IPS DF 4.7 (cell line): ENCODE results near the gene WDR7.
A peak's percentile ranks its signal among the peaks of the same experiment; 100 is the strongest.

ENCODE experiments used
- DNase-seq: peaks from one replicate; pipeline ENCODE4 v3.0.0-alpha.2; 2013; ENCODE audit warnings: low spot score; ENCODE audit errors: extremely low read depth

Gene WDR7

DNA sequence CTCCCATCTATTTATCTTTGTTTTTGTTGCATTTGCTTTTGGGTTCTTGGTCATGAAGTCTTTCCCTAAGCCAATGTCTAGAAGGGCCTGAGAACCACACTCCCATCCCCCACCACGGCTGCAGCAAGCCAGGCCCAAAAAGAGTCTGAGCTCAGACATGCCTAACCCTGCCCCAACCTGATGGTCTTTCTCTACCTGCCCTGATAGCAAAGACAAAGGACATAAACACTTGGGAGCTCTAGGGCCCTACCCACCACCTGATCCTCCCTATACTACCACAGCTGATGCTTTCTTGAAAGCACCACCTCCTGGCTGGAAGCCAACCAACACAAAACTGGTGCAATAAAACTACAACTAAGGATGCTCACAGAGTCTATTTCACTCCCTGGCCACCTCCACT lies 233.4 kb downstream of the WDR7 start:
- DNase-seq: no peak

DNA sequence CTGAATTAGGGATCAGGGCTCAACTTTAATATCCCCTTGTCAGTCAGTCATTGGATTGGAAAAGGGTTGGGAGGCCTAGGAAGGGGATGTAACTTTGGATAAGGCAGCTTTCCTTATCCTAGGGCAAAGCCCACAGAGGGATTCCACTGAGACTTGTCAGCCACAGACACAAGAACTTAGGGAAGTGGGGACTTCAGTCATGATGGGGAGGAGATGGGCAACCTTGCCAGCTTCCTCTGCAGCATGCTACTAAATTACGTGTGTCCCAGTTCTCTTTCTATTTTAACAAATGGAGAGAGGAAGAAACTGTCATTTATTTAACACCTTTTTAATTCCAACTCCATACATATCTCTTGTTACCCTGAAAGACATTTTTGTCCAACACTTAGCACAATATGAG lies 237.8 kb downstream of the WDR7 start:
- DNase-seq: no peak

DNA sequence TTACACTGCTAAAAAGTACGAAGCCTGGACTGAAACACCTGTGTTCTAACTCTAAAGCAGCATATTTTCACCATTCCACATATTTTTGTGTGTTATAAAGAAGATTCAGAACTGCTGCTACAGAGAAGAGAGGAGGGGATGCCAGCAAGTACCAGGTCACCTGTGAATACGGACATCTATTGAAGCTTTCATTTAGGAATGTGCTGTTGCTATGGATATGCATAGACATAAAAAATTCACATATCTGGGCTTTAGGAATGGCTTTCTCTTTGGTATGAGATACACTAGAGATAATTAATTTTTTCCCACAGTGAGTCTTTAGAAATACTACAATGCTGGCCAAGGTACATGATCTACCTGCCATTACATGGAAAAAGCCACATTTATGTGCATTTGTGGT lies 238.5 kb downstream of the WDR7 start:
- DNase-seq: no peak

DNA sequence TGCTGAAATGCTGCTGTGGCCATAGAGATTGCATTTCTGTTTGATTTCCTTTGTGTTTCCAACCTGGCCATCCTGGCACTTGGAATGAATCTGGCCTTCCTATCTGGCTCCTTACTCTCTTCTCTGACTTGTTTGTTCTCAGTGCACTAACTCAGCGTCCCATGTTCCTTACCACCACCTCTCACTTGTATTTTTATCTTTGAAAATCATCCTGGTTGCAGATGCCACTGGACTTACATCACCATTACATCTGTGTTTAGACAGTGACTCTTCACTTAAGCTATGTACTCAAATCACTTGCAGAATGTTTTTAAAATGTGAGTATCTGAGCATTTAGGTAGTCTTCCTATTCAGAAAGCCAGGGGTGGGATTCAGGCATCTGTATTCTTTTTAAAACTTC lies 239.5 kb downstream of the WDR7 start:
- no peak for DNase-seq

DNA sequence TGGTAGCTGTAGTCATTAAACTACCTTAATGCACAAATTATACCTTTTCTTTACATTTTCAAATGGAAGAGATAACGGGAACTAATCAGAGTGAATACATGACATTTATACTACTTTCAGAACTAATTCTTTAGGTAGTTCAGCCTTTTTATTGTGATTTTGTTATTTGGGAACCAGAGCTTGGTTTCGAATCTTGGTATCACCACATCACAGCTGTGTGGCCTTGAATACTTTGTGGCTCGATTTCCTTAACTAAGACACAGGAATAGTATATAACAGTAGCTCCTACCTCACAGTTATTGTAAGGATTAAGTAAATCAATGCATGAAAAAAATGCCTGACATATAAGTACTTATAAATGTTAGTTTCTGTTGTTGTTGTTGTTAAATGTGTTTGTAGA lies 240.0 kb downstream of the WDR7 start:
- DNase-seq: no peak

DNA sequence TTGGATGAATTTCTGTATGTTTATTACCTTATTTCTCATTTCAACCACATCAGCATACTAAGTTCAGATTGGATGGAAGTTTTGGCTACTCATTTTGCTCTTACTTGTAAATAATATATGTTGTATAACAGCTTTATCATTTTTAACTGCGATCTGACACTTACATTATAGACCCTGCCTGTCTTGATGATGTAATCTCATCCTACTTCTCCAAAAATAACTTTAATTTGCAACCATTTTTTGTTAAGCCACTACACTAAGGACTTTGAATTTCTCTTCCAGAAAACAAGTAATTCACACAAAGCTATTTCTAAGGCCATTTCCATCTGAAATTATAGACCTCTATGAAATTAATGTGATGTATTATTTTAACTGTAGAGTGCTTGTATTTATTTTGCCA lies 240.7 kb downstream of the WDR7 start:
- DNase-seq: no peak

DNA sequence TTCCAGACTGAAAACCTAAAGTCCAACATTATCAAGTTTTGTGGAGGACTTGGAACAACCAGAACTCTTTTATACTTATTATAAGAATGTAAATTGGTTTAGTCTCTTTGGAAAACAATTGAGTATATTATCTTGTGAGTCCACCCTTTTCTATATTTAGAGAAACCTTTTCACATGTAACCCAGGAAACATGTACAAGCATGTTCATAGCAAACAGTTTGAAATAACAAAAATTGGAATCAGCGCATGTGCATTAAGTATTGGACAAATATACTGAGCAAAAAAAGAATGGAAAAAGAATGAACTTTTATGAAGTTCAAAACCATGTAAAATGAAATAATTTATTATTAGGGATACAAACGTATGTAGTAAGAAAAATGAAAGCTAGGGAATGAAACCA lies 246.0 kb downstream of the WDR7 start:
- DNase-seq: no peak

DNA sequence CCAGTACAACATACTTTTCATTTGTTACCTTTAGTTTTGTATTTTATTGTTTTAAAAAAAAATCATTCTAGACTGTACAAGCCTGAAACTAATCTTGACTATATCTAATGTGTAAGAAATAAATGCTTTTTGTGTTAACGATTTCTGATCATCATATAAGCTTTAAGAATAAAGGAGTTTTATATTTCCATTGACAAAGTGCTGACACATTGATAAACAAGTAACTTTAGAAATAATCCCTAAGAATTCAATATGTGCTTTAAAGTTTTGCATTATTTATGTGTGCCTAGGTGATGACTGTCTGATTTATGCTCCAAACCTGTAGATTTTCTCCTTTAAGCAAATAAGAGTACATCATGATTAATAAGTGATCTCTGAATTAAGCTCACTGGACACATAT lies 248.5 kb downstream of the WDR7 start:
- DNase-seq: no peak

DNA sequence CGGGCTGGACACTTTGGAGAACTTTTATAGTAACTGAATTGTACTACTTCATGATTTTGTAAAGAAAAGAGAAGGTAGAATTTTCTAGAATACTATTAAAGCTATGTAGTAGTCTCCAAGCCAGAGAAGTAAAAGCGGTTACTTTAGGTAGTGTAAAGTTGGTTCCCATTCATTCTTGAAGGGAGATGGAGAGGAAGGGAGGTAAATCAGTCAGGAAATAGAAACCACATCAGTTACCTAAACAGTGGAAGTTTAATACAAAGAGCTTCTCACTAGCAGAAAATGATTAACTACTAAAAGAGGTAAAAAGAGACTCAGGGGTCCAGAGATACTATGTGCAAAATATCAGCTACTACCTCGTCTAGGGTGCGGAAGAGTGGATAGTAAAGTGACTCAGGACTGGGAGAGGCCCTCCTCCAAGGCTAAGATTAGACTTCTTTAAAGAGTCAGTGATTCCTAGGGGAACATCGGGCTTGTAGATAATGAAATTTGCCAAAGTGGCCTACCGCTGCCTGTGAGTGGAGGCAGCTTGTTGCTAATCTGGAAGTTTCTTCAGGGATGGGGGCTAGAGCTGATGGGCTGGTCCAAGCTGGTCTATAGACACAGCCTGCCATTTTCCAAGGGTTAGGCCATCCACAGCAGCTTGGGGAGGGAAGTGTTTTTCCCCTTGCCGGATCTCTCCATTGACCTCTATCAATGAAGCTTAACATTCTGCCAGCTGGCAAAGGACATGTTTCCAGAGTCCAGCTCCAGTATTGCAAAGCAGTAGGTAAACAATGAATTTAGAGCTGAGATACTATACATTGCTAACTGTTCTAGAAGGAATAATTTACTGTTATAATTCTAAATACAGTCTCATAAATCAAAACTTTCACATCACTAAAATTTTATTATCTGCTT lies 249.3 kb downstream of the WDR7 start:
- no peak for DNase-seq

DNA sequence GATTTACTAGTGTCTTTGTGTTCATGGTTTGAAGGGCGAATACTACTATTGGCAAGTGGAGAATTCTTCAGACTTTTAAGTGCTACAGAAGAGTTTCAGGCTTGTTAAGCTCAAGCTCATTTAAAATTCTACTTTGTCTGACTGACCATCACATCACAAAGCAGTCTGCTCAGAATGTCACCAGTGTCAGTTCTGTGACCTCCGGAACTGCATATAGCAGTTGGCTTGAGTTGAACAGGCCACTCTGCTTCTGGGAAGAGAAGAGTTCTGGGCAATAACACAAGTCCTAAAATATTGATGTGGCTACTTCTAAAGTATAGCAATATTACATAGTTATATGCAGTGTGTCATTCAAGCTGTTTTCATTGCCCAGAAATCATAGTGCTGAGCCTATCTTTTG lies 250.8 kb downstream of the WDR7 start:
- no peak for DNase-seq

DNA sequence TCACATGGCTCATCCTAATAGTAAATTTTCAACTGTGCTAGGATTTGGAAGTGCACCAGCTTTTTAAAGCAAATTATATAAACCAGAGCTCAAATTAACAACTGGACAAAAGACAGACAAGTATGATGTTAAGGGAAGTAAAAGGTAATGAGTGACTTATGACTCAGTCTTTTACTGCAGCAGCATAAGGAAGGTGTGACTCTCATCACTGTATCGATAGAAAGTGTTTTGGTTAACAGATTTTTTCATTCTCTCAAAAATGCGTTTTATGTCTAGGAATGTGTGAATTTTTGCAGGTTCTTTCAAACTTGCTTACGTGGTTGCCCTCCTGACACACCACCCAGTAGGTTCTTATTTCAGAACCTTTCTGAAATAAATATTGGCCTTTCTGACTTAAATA lies 251.5 kb downstream of the WDR7 start:
- DNase-seq: no peak

DNA sequence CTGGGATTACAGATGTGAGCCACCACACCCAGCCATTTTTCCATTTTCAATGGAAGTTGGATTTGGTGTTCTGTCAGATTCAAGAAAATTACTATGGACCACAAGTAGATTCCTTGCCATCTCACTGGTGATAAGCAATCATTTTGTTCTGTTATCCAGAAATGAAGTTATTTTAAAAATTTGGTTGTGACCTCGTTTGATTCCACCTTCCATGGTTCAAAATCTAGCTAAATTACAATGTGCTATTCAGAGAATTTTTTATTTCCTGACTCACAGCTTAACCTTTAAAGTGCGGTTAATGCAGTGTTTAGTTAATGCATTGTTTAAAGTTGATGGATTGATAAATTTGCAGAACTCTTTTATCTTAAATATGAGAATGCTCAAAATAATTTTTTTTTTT lies 252.5 kb downstream of the WDR7 start:
- DNase-seq: no peak

DNA sequence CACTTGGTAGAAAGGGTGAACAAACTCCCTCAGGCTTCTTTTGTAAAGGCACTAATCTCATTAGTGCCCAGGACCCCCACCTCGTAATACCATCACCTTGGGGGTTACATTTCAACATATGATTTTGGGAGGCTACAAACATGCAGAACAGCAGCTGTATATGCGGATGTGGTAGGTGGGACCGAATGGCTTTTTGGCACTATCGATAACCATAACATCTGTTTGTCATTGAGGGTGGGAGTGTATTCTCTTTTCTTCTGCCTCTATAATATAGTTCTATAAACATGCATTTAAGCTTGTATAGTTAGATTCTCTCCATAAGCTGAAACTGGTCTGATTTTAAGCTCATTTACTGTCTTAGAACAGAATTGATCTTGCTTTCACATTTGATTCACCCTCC lies 256.6 kb downstream of the WDR7 start:
- no peak for DNase-seq

DNA sequence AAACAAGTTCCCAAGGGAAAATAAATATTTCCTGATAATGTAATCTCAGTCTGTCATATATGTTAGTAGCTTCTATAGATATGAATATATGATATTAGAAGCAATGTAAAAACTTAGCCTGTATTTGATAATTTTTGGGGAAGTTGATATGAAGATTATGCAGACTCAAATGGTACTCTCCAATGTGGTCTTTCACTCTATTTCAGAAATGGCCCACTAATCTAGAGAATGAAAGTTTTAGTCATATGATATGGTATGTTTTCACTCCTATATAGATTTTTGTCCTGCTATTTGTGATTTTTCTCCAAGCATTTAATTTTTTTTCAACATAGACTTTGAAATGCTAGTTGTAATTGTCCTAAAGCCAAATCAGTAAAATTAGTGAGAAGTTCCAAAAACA lies 259.1 kb downstream of the WDR7 start:
- no peak for DNase-seq

DNA sequence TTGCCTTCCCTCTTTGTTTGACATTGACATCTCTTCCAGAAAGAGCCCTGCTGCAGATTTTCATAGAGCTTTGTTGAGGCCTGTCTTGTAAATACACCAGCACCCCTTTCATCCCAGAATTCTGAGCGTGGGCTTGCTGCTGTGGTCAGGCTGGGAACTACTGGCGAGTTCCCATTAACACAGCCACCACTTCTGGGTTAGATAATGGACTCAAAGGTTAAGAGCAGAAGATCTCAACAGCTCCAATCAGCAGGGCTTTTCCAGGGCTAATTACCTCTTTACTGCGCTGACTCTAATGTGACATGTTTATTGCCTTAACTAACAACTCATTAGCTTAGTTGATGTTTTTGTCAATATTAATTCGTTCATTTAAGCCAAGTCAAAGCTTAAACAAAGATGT lies 259.8 kb downstream of the WDR7 start:
- no peak for DNase-seq

DNA sequence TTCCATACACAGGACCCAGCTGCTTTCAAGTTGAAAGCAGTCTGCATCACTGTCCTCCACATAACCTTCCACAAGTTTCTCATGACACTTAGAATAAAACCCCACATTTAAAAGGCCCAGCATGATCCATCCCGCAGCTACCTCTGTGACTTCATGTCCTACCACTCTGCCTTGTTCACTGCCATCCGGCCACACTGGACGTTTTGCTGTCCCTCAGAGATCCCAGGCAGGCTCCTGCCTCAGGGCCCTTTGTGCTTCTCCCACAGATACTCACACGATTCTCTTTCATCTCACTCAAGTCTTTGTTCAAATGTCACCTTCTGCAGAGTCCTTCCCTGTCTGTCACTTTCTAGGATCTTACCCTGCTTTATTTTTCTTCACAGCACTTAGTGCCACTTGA lies 262.8 kb downstream of the WDR7 start:
- no peak for DNase-seq

DNA sequence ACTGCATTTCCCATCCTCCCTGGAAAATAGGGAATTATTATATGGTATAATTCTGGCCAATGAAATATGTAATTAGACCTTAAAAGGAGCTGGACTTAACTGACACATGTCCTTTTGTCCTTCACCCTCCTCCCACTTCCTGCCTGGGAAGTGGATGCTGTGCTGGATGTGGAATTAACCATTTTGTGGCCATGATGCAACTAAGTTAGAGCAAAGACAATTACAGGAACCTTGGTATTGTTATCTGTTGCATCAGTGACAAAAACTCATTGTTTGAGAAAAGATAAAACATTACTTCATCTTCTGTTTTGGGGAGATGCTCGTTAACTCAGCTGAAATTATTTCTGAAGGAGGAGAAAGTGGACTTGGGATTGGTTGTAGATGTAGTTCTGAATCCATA lies 268.0 kb downstream of the WDR7 start:
- peak; percentile 16 for DNase-seq

DNA sequence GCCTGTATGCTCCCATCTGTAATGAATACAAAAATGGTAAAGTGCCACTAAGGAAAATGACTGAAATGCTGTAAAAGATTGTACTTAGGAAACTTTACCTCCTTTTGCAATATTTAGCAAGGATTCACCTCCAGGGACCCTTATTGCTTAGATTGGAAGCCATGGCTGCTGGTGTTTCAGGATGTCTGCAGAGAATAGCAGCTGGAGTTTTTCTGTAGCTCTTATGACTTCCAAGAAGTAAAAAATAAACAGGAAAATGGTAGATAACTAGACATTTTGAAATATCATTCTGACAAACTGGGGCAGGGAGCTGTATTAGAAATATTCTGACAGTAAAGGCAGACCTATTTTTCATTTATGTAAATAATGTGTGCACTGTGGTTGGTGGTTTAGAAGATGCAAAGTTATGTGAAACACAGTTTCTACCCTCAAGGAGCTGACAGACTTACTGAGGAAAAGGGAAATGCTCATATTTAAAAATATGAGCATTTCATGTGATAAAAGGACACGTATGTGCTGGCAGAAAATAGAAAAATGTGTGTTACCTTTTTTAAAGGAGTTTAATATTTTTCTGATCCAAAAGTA lies 270.8 kb downstream of the WDR7 start:
- no peak for DNase-seq

DNA sequence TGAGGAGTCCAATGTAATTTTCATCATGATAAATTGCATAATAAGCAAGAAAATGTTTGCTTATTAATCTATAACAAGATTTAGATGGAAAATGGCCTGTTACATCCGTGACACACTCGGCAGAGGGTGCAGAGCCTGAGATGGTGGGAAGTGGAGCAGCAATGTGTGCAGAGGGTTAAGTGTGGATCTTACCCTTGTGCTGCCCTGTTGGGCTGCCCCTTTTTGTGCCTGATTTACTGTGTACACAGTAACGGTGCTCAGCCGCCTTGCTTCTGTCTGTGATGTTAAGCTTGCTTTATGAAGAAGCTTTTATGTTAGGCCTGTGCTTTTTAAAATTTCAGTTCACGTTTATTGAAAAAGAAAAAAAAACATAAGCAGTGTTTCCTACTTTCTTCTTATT lies 275.6 kb downstream of the WDR7 start:
- no peak for DNase-seq

DNA sequence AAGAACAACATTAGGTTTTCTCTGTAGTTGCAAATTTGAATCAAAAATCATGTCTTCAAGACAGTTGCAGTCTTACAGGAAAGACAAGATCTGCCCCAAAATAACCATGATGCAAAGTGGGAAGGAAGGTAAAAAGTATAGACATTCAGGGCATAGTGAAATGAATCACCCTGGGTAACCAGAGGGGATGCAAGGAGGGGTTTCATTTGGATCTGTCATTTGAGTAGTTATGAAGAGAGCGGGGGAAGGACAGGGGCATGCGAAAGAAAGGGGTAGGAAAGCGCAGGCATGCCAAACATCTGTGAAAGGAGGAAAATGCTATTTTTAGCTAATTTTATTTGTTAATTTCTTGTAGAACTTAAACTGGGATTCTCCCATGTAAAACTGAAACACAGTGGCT lies 276.6 kb downstream of the WDR7 start:
- DNase-seq: no peak

DNA sequence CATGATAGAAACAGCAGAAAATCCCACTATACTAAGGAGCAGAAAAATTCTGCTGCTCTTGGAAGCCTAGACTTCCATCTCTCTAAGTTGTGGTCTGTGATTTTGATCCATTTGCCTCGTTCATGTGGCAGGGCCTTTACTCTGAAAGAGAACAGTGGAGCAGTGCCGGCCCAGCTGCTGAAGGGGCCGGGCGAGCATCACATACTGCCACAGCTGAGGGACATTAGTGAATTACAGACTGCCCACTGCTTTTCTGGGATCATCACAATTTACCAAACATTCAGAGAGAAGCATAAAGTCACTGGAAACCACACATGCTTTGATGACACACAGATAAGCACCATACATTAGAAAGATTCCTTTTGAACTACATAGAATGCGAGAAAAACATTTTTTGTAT lies 278.7 kb downstream of the WDR7 start:
- no peak for DNase-seq

DNA sequence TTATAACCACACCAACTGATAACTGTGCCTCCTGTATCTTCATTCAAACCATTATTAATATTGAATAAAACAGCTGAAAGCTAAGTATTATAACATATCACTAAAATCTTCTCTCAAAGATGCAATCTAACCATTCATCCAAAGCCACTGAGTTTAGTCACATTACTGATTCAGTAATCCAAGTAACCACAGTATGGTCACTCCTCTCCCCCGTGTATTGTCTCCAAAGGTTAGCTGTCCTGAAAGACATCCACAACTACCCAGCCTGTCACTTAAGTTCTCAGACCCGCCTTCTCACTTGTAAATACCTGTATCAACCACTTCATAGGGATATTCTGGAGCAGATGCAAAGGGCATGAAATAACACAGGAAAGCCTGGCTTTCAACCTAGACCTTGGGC lies 282.3 kb downstream of the WDR7 start:
- no peak for DNase-seq

DNA sequence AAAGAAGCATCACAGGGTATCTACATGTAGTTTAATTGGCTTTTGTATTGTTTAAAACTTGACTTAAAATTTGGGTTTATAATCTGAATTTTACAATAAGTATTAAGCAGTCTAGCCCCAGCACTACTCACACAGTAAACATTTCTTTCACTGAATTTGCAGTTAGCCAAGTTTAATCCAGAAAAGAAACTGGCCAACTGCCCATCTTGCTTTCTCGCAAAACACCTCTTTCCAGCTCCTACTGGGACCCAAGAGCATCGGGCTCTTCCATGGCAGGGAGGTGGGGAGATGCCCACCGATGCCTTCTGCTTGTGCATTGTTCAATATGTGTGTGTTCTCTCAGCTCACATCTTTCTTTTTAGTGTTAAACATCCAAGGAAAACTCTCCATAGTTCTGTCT lies 283.0 kb downstream of the WDR7 start:
- no peak for DNase-seq
